Thymus (tissue), 11 donors: ENCODE measurements around the gene SPDYE3. TPM values are rescaled to one million over a fixed set of nuclear protein-coding genes. Genes with fewer than 3 reads are reported as not detected.
A peak's percentile ranks its signal among the peaks of the same experiment; 100 is the strongest.
"Not testable (repeated sequence)": the region's sequence is repeated elsewhere in the genome, so short reads cannot be mapped to it uniquely, and the experiment has no call there.

Source experiments
- DNase-seq, 9 donors: peaks; one replicate each; pipeline ENCODE4 v3.0.0-alpha.2; 2013; ENCODE audit warnings: low spot score in 9 of 9, low read depth in 6 of 9, missing footprints in 1 of 9
- H3K27ac ChIP-seq, 2 donors: one replicate each; pipeline ENCODE4 v1.5.1; 2013; ENCODE audit warnings: control low read depth in 1 of 2, low read depth in 1 of 2, low read length in 1 of 2, mild to moderate bottlenecking in 1 of 2, moderate library complexity in 1 of 2
- H3K27me3 ChIP-seq, 2 donors: one replicate each; pipeline ENCODE4 v1.5.1; 2013; ENCODE audit warnings: low read length in 1 of 2; ENCODE audit not compliant: control insufficient read depth in 2 of 2, insufficient read depth in 1 of 2
- H3K36me3 ChIP-seq, 2 donors: one replicate each; pipeline ENCODE4 v1.5.1; 2013; ENCODE audit warnings: low read length in 1 of 2, mild to moderate bottlenecking in 1 of 2, moderate library complexity in 1 of 2; ENCODE audit not compliant: control insufficient read depth in 2 of 2, insufficient read depth in 2 of 2
- H3K4me1 ChIP-seq, 2 donors: one replicate each; pipeline ENCODE4 v1.5.1; 2013; ENCODE audit warnings: low read length in 2 of 2; ENCODE audit not compliant: control insufficient read depth in 2 of 2, insufficient read depth in 2 of 2
- H3K4me3 ChIP-seq, 2 donors: one replicate each; pipeline ENCODE4 v1.5.1; 2013; ENCODE audit warnings: low read length in 2 of 2, control low read depth in 1 of 2, mild to moderate bottlenecking in 1 of 2
- H3K9me3 ChIP-seq, 2 donors: one replicate each; pipeline ENCODE4 v1.5.1; 2013; ENCODE audit warnings: low read length in 1 of 2, mild to moderate bottlenecking in 1 of 2; ENCODE audit not compliant: control insufficient read depth in 2 of 2, insufficient read depth in 1 of 2
- WGBS: extraction: QIAGEN DNeasy Blood & Tissue Kit; methylation state at CpG from one replicate; pipeline ENCODE4 v1.1.7; 2013; 5-methylcytosine and 5-hydroxymethylcytosine counted together
- polyA plus RNA-seq: library from polyadenylated mRNA; stranded (reverse); fragments of 200-250 nt; gene quantifications from one replicate; pipeline ENCODE4 v1.2.3, GENCODE V29; 2013
- total RNA-seq: library from RNA; stranded (reverse); fragments of 120-200 nt; gene quantifications from one replicate; pipeline ENCODE4 v1.2.4, GENCODE V29; 2013
- donor health status: healthy.

SPDYE3 gene
- total and polyA plus RNA-seq, 2 donors, result 0.27 TPM; not detected in 1

GRCh38 chr7:100282069-100282608 lies 25.4 kb upstream of the SPDYE3 start:
- not testable (repeated sequence) for H3K27ac ChIP-seq, DNase-seq, H3K9me3 ChIP-seq, H3K4me1 ChIP-seq, H3K4me3 ChIP-seq, H3K27me3 ChIP-seq, H3K36me3 ChIP-seq
- WGBS, result 97% methylated on average over 3 of the region's 3 CpGs

GRCh38 chr7:100283147-100283546 lies 24.4 kb upstream of the SPDYE3 start:
- H3K4me1 ChIP-seq, H3K4me3 ChIP-seq, DNase-seq, H3K27ac ChIP-seq, H3K9me3 ChIP-seq, H3K36me3 ChIP-seq, H3K27me3 ChIP-seq: not testable (repeated sequence)
- 96% methylated on average over 8 of the region's 8 CpGs for WGBS

GRCh38 chr7:100287191-100287969 lies 20.1 kb upstream of the SPDYE3 start:
- not testable (repeated sequence) for DNase-seq, H3K9me3 ChIP-seq, H3K27me3 ChIP-seq, H3K4me3 ChIP-seq, H3K36me3 ChIP-seq, H3K27ac ChIP-seq, H3K4me1 ChIP-seq
- 92% methylated on average over 6 of the region's 6 CpGs for WGBS

- not testable (repeated sequence) for H3K27ac ChIP-seq
- whole genome bisulfite sequencing, result 91% methylated on average over 3 of the region's 3 CpGs
These were observed 19.2 kb upstream of the SPDYE3 start for GRCh38 chr7:100288258-100288657.

GRCh38 chr7:100292162-100292561 lies 15.3 kb upstream of the SPDYE3 start:
- not testable (repeated sequence) for H3K4me1 ChIP-seq, H3K36me3 ChIP-seq, H3K27me3 ChIP-seq, H3K4me3 ChIP-seq, H3K27ac ChIP-seq, H3K9me3 ChIP-seq
- WGBS, result 97% methylated on average over 1 of the region's 1 CpG
- DNase-seq, result peak in 1 of 9 donors; percentile 15

More at GRCh38 chr7:100288258-100288657, 19.2 kb upstream of the SPDYE3 start:
- H3K4me3 ChIP-seq, H3K27me3 ChIP-seq, H3K36me3 ChIP-seq, DNase-seq, H3K9me3 ChIP-seq, H3K4me1 ChIP-seq: not testable (repeated sequence)

GRCh38 chr7:100295269-100295668 lies 12.2 kb upstream of the SPDYE3 start:
- not testable (repeated sequence) for H3K9me3 ChIP-seq, DNase-seq, H3K4me1 ChIP-seq, H3K36me3 ChIP-seq, H3K27me3 ChIP-seq, H3K27ac ChIP-seq, H3K4me3 ChIP-seq
- 95% methylated on average over 9 of the region's 9 CpGs for WGBS

- not testable (repeated sequence) for H3K9me3 ChIP-seq, H3K4me3 ChIP-seq, H3K36me3 ChIP-seq, H3K4me1 ChIP-seq, DNase-seq, H3K27ac ChIP-seq, H3K27me3 ChIP-seq
- 78% methylated on average over 6 of the region's 6 CpGs for WGBS
These were observed 9.5 kb upstream of the SPDYE3 start for GRCh38 chr7:100297852-100298631.

- not testable (repeated sequence) for H3K36me3 ChIP-seq, H3K4me1 ChIP-seq, H3K4me3 ChIP-seq, H3K27me3 ChIP-seq, H3K9me3 ChIP-seq, DNase-seq, H3K27ac ChIP-seq
- WGBS, result 94% methylated on average over 7 of the region's 7 CpGs
These were observed 8.9 kb upstream of the SPDYE3 start for GRCh38 chr7:100298632-100298895.

GRCh38 chr7:100304526-100304925 lies 3.0 kb upstream of the SPDYE3 start:
- DNase-seq, H3K27me3 ChIP-seq, H3K9me3 ChIP-seq, H3K36me3 ChIP-seq, H3K4me3 ChIP-seq, H3K27ac ChIP-seq, H3K4me1 ChIP-seq: not testable (repeated sequence)
- WGBS, result 24% methylated on average over 11 of the region's 12 CpGs
